Fibroblast of the aortic adventitia (primary cell): ENCODE measurements around the gene TARS2. TPM values are rescaled to one million over a fixed set of nuclear protein-coding genes. Genes with fewer than 3 reads are reported as not detected.
A peak's percentile ranks its signal among the peaks of the same experiment; 100 is the strongest.

Experiments used
- DNase-seq: peaks from one replicate; pipeline ENCODE4 v3.0.0-alpha.2; 2010; ENCODE audit warnings: low read depth
- H3K4me3 ChIP-seq: 2 replicates; pipeline ENCODE4 v1.5.1; 2011; ENCODE audit warnings: low read depth, mild to moderate bottlenecking, control low read depth, low read length, moderate library complexity
- total RNA-seq: library from RNA; depleted of rRNA; stranded (reverse); fragments of >200 nt; gene quantifications from 2 replicates; pipeline ENCODE4 v1.2.3, GENCODE V29; 2012; ENCODE audit warnings: low replicate concordance
- TF ChIP-seq, protein P1 (sequence below): IDR thresholded peaks from 2 replicates; pipeline ENCODE4 v1.5.1; 2011; ENCODE audit warnings: mild to moderate bottlenecking, low read length, control low read depth, inconsistent platforms; ENCODE audit not compliant: insufficient read depth

TARS2 gene
- total RNA-seq, 1 donor, result 15.9 TPM

DNA sequence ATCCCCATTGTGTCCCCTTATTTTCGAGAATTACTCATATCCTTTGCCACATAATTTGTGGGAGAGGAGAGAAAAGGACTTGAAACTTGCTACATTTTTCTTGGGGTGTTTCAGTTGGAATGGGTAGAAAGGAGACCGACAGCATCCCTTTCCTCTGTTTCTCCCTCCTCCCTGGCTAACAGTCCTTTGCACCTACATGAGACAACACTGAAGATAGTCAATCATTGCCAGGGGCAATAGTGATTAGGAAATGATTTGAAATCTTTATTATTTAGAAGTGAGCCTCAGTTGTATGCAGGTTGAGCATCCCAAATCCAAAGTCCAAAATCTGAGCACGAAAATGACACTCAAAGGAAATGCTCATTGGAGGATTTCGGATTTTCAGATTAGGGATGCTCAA is 7.8 kb upstream of the TARS2 start:
- no peak for DNase-seq
- TF ChIP-seq, protein P1, sequence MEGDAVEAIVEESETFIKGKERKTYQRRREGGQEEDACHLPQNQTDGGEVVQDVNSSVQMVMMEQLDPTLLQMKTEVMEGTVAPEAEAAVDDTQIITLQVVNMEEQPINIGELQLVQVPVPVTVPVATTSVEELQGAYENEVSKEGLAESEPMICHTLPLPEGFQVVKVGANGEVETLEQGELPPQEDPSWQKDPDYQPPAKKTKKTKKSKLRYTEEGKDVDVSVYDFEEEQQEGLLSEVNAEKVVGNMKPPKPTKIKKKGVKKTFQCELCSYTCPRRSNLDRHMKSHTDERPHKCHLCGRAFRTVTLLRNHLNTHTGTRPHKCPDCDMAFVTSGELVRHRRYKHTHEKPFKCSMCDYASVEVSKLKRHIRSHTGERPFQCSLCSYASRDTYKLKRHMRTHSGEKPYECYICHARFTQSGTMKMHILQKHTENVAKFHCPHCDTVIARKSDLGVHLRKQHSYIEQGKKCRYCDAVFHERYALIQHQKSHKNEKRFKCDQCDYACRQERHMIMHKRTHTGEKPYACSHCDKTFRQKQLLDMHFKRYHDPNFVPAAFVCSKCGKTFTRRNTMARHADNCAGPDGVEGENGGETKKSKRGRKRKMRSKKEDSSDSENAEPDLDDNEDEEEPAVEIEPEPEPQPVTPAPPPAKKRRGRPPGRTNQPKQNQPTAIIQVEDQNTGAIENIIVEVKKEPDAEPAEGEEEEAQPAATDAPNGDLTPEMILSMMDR, result no peak
- no peak overlapping the region for H3K4me3 ChIP-seq

DNA sequence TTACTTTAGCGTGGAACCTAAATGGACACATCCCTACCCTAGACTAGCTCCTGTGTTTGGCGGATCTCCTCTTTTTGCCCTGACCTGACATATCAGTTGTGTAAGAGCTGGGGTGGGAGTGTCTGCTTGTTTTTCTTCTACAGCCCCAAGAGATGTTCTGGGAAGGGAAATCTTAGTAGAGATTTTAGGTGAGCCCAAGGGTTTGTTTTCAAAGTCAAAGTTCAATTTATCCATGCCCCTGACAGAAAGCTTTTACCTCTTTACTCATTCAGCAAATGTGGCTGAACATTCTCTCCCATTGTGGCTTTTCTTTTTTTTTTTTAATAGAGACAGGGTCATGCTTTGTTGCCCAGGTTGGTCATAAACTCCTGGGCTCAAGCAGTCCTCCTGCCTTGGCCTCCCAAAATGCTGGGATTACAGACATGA is 7.3 kb upstream of the TARS2 start:
- no peak for DNase-seq
- no peak overlapping the region for H3K4me3 ChIP-seq
- TF ChIP-seq, protein P1, result no peak

DNA sequence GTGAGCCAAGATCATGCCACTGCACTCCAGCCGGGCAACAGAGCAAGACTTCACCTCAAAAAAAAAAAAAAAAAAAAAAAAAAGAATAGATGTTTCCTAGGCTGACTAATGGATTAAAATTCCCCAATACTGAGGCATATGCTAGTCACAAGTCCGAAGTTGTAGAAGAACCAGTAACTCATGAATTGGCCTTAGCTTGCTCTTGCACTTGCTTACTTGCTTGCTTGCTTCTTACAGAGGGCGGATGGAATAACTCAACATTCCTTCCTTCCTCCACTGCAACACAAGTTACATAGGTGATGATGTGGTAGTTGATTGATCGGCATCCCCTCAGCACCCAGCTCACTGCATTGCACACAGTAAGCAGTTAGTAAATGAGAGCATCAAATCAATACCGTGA is 2.8 kb upstream of the TARS2 start:
- TF ChIP-seq, protein P1, result no peak
- no peak overlapping the region for H3K4me3 ChIP-seq
- DNase-seq, result peak; percentile 33

DNA sequence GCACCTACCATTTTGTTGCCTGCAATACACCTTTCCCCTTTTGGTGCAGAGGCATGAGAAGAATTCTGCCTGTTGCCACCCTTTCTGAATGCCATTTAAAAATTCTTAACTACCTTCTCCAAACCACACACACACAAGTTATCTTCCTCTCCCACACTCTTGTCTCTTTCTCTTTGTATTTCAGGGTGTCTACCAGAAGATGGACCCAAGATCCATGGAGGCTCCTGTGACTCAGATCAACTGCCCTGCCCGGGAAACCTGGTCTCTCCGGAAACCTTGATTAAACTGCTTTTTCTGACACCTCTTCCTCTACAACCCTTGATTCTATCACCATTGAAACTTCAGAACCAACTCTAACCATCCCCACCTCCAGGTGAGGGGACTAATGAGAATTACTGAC is 2.4 kb upstream of the TARS2 start:
- H3K4me3 ChIP-seq, result no peak overlapping the region
- TF ChIP-seq, protein P1, result peak; percentile 43
- peak; percentile 61 for DNase-seq

DNA sequence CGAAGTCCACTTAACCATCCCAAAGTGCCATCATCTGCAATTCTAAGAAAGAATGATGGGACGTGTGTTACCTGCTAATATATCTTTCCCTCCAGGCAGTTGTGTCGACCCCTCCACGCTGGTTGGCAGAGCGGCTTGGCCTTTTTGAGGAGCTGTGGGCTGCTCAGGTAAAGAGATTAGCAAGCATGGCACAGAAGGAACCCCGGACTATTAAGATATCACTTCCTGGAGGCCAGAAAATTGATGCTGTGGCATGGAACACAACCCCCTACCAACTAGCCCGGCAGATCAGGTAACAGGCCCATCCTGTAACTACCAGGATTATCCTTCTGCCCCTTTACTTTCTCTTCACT is 520 bp downstream of the TARS2 start:
- TF ChIP-seq, protein P1, result no peak
- no peak for DNase-seq
- peak overlapping the region; percentile 87 for H3K4me3 ChIP-seq

DNA sequence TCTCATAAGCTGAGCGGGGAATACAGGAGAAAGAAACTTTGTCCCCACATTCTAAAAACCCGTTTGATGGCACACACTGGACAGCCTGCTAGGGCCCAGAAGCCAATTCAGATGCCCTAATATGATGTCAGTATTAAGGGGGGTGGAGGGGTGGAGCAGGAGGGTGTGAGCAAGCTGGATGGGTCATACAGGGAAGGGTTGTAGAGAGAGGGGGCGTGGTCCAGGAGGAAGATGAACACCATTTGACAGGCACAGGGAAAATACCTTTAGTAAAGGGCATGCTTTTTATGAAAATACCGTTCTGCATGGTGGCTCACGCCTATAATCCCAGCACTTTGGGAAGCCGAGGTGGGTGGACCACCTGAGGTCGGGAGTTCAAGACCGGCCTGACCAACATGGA is 6.0 kb downstream of the TARS2 start:
- DNase-seq, result no peak

DNA sequence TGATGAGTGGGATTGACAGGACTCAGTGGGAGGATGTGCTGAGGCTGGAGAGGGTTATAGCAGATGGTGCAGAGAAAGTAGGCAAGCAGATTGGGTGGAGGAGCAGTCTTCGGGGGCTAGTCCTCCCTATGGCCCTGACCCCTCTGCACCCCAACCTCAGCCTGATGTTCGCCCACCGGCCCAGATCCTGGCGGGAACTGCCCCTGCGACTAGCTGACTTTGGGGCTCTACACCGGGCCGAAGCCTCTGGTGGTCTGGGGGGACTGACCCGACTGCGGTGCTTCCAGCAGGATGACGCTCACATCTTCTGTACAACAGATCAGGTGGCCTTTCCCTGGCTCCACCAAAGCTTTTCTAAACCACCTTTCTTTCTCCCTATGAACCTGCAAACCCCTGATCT is 11.1 kb downstream of the TARS2 start:
- no peak for DNase-seq
- H3K4me3 ChIP-seq, result no peak overlapping the region
- TF ChIP-seq, protein P1, result no peak

More for the DNA sequence above, 6.0 kb downstream of the TARS2 start:
- TF ChIP-seq, protein P1, result no peak
- H3K4me3 ChIP-seq, result no peak overlapping the region
